Lower lobe of right lung (tissue), 2 donors: Measurements from ENCODE around the gene ADGRD2. TPM values are rescaled to one million over a fixed set of nuclear protein-coding genes. Genes with fewer than 3 reads are reported as not detected.

Source experiments
- ATAC-seq, 2 donors: fragments of 200-7000 bp; cut with Tn5 transposase; one replicate each; pipeline ENCODE4 v1.9.1; 2020 to 2022; ENCODE audit warnings: mild to moderate bottlenecking in 2 of 2, moderate library complexity in 2 of 2
- DNase-seq: peaks from one replicate; pipeline ENCODE4 v3.0.0-alpha.2; 2020
- H3K27ac ChIP-seq: fragments of 200-600 bp; one replicate; pipeline ENCODE4 v1.8.0; 2022
- H3K27me3 ChIP-seq: fragments of 200-600 bp; one replicate; pipeline ENCODE4 v1.8.0; 2022; ENCODE audit warnings: low read depth
- H3K36me3 ChIP-seq: fragments of 200-600 bp; one replicate; pipeline ENCODE4 v1.8.0; 2022; ENCODE audit warnings: mild to moderate bottlenecking
- H3K4me1 ChIP-seq: fragments of 200-600 bp; one replicate; pipeline ENCODE4 v1.8.0; 2022
- H3K4me3 ChIP-seq: fragments of 200-600 bp; one replicate; pipeline ENCODE4 v1.8.0; 2022; ENCODE audit warnings: mild to moderate bottlenecking
- H3K9me3 ChIP-seq: fragments of 200-600 bp; one replicate; pipeline ENCODE4 v1.8.0; 2022
- CTCF ChIP-seq: fragments of 200-600 bp; IDR thresholded peaks from one replicate; pipeline ENCODE4 v1.8.0; 2022; ENCODE audit warnings: antibody characterized with exemption, mild to moderate bottlenecking
- intact Hi-C: fragments of 100-400 bp; cut with DNase I; formaldehyde crosslinking; loops from one replicate; pipeline ENCODE4 v1.11.0; 2022
- total RNA-seq: library from RNA; stranded (reverse); fragmentation: NEBNext Ultra II Directional; extraction: Animal tissue kit (Norgen Biotek cat#: 25700); gene quantifications from one replicate; pipeline ENCODE4 v1.2.1, GENCODE V29; 2021
- donor health status: DM: no; HTN: yes; CAD: no; lungs with severe emphysema.

ADGRD2 gene
- total RNA-seq, 1 donor from 2014 or later: not detected

DNA sequence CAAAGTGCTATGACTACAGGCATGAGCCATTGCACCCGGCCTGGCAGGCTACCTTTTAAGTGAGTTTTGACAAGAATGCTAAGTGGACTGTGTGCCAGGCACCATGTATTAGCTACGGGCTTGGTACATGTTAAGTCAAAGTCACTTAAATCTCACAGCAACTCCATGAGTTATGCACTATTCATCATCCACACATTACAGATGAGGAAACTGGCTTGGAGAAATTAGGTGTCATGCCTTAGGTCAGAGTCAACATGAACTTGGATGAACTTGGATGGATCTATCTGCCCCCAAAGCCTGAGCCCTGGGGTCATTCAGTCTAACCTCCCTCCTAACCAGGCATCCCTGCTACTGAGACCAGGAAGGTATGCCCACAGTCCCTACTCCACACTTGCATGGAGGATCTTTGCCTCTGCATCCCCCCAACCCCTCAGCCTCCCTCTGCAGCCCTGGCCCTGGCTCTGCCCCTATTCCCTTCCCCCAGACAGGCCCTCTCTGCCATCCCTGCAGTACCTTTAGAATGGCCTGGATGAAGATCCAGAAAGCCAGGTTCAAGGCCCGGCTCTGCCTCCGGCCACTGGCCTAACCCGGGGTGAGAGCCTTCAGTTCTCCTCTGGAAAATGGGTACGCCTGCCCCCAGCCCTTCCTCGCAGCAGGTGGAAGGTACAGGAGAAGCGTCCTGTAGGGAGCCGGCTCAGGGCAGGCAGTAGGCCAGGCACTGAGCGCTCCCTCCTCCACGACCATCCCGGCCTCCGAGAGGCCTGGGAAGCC, 685 bp upstream of the ADGRD2 start:
- intact Hi-C loops: no loop called here
- DNase-seq (no peak), ATAC-seq (no peak)
- H3K36me3 ChIP-seq: no peaks in the 10 kb centered on the region
- TF ChIP-seq CTCF: no peak
- H3K27ac ChIP-seq: no peak overlapping the region
- H3K4me1 ChIP-seq: no peaks in the 10 kb centered on the region
- peaks cover 55% of the 10 kb centered on the region for H3K27me3 ChIP-seq
- H3K9me3 ChIP-seq: no peaks in the 10 kb centered on the region
- no peak overlapping the region for H3K4me3 ChIP-seq

- intact Hi-C loops: no loop called here
- no peaks in the 10 kb centered on the region for H3K4me1 ChIP-seq
- no peak overlapping the region for H3K27ac ChIP-seq
- ATAC-seq (no peak), DNase-seq (no peak)
- no peak for TF ChIP-seq CTCF
- no peak overlapping the region for H3K4me3 ChIP-seq
- H3K9me3 ChIP-seq: no peaks in the 10 kb centered on the region
- peaks cover 58% of the 10 kb centered on the region for H3K27me3 ChIP-seq
- H3K36me3 ChIP-seq: no peaks in the 10 kb centered on the region
Measured at GRCh38 chr9:124450931-124451661, 845 bp downstream of the ADGRD2 start.

DNA sequence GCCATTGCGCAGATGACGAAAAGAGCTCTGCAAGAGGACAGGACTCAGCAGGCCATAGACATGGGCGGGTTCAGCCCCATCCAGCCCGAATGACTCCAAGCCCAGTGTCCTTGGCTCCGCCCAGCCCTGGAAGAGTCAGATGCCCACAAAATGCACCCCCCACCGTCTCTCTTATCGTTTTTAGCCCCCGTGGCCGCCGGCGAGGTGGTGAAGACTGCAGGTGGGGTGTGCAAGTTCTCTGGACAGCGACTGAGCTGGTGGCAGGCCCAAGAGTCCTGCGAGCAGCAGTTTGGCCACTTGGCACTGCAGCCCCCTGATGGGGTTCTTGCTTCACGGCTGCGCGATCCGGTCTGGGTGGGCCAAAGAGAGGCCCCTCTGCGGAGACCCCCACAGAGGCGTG, 2.1 kb downstream of the ADGRD2 start:
- TF ChIP-seq CTCF: no peak
- Histone ChIP-seq H3K9me3 (no peaks in the 10 kb centered on the region), H3K36me3 (no peaks in the 10 kb centered on the region), H3K27ac (no peak overlapping the region), H3K27me3 (peaks cover 58% of the 10 kb centered on the region), H3K4me3 (no peak overlapping the region), H3K4me1 (no peaks in the 10 kb centered on the region)
- intact Hi-C loops: no loop called here
- ATAC-seq: no peak
- no peak for DNase-seq

DNA sequence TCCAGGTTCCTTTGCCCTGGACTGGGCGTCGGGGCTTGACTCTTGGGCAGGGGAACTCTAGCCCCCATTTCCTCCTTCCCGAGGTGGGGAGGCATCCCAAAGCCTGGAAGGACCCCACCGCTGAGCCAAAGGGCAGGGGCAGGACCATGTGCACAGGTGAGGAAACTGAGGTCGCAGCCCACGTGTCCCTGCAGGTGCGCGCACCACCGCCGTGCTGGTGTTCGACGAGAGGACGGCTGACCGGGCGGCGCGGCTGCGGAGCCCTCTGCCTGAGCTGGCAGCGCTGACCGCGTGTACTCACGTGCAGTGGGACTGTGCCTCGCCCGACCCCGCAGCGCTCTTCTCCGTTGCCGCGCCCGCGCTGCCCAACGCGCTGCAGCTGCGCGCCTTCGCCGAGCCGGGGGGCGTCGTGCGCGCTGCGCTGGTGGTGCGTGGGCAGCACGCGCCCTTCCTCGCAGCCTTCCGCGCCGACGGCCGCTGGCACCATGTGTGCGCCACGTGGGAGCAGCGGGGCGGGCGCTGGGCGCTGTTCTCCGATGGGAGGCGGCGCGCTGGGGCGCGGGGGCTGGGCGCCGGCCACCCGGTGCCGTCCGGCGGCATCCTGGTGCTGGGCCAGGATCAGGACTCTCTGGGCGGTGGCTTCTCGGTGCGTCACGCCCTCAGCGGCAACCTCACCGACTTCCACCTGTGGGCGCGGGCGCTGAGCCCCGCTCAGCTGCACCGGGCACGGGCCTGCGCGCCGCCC, 2.8 kb downstream of the ADGRD2 start:
- DNase-seq (no peak), ATAC-seq (no peak)
- no peak overlapping the region for H3K27ac ChIP-seq
- no peak for TF ChIP-seq CTCF
- H3K4me1 ChIP-seq: no peaks in the 10 kb centered on the region
- intact Hi-C loops: no loop called here
- H3K27me3 ChIP-seq: peaks cover 57% of the 10 kb centered on the region
- no peak overlapping the region for H3K4me3 ChIP-seq
- no peaks in the 10 kb centered on the region for H3K36me3 ChIP-seq
- H3K9me3 ChIP-seq: no peaks in the 10 kb centered on the region

- H3K36me3 ChIP-seq: no peaks in the 10 kb centered on the region
- no peaks in the 10 kb centered on the region for H3K4me1 ChIP-seq
- peaks cover 54% of the 10 kb centered on the region for H3K27me3 ChIP-seq
- no peak for ATAC-seq
- H3K9me3 ChIP-seq: no peaks in the 10 kb centered on the region
- no peak overlapping the region for H3K4me3 ChIP-seq
- intact Hi-C loops: no loop called here
- TF ChIP-seq CTCF: no peak
- DNase-seq: no peak
- H3K27ac ChIP-seq: no peak overlapping the region
Measured at GRCh38 chr9:124453586-124454191, 3.4 kb downstream of the ADGRD2 start.
